SK-N-SH treated with all-trans-retinoic acid at 6 μM for 48 hours (cell line): Measurements from ENCODE around the gene STX10.

Source experiments
- ATAC-seq: fragments of 200-7000 bp; cut with Tn5 transposase; 3 replicates; pipeline ENCODE4 v1.9.1; 2020; ENCODE audit warnings: mild to moderate bottlenecking, moderate library complexity
- ARNTL ChIP-seq: fragments of 450-650 bp; formaldehyde crosslinking; IDR thresholded peaks from 2 replicates; pipeline ENCODE4 v1.5.0; 2020; ENCODE audit warnings: low read depth, mild to moderate bottlenecking, moderate library complexity, borderline replicate concordance
- BACH2 ChIP-seq: fragments of 250-450 bp; sonication (Bioruptor Pico); IDR thresholded peaks from 2 replicates; pipeline ENCODE4 v1.9.0; 2021; ENCODE audit warnings: mild to moderate bottlenecking, borderline replicate concordance
- CREB5 ChIP-seq: fragments of 250-450 bp; sonication (Bioruptor Pico); IDR thresholded peaks from 2 replicates; pipeline ENCODE4 v1.5.1; 2020; ENCODE audit warnings: low read depth, mild to moderate bottlenecking, moderate library complexity
- CSDC2 ChIP-seq: fragments of 250-450 bp; sonication (Bioruptor Pico); IDR thresholded peaks from 2 replicates; pipeline ENCODE4 v1.5.0; 2020; ENCODE audit warnings: mild to moderate bottlenecking, moderate library complexity
- CSRNP3 ChIP-seq: fragments of 250-450 bp; sonication (Bioruptor Pico); IDR thresholded peaks from 2 replicates; pipeline ENCODE4 v1.5.1; 2021; ENCODE audit warnings: mild to moderate bottlenecking, moderate library complexity
- ESRRG ChIP-seq: fragments of 250-450 bp; sonication (Bioruptor Pico); IDR thresholded peaks from 2 replicates; pipeline ENCODE4 v1.6.1; 2021; ENCODE audit warnings: mild to moderate bottlenecking
- GLIS3 ChIP-seq: fragments of 250-450 bp; sonication (Bioruptor Pico); IDR thresholded peaks from 2 replicates; pipeline ENCODE4 v1.5.0; 2020; ENCODE audit warnings: mild to moderate bottlenecking, moderate library complexity
- ISL1 ChIP-seq: fragments of 250-450 bp; sonication (Bioruptor Pico); IDR thresholded peaks from 2 replicates; pipeline ENCODE4 v2.1.2; 2022; ENCODE audit warnings: mild to moderate bottlenecking, moderate library complexity
- OSR1 ChIP-seq: fragments of 250-450 bp; sonication (Bioruptor Pico); IDR thresholded peaks from 2 replicates; pipeline ENCODE4 v1.8.0; 2022; ENCODE audit warnings: moderate library complexity, mild to moderate bottlenecking, inconsistent platforms
- PATZ1 ChIP-seq: fragments of 250-450 bp; sonication (Bioruptor Pico); IDR thresholded peaks from 2 replicates; pipeline ENCODE4 v1.8.0; 2020; ENCODE audit warnings: mild to moderate bottlenecking, moderate library complexity, borderline replicate concordance
- POU6F1 ChIP-seq: fragments of 250-450 bp; sonication (Bioruptor Pico); IDR thresholded peaks from 2 replicates; pipeline ENCODE4 v1.8.0; 2021; ENCODE audit warnings: low read depth, mild to moderate bottlenecking, moderate library complexity, borderline replicate concordance
- PPARA ChIP-seq: fragments of 250-450 bp; sonication (Bioruptor Pico); IDR thresholded peaks from 2 replicates; pipeline ENCODE4 v1.5.0; 2020; ENCODE audit warnings: mild to moderate bottlenecking, borderline replicate concordance
- RARB ChIP-seq: fragments of 250-450 bp; sonication (Bioruptor Pico); IDR thresholded peaks from 2 replicates; pipeline ENCODE4 v1.8.0; 2021; ENCODE audit warnings: mild to moderate bottlenecking, moderate library complexity
- SNAI2 ChIP-seq: fragments of 250-450 bp; sonication (Bioruptor Pico); IDR thresholded peaks from 2 replicates; pipeline ENCODE4 v1.5.0; 2020; ENCODE audit warnings: mild to moderate bottlenecking, moderate library complexity
- TCF4 ChIP-seq: fragments of 250-450 bp; sonication (Bioruptor Pico); IDR thresholded peaks from 2 replicates; pipeline ENCODE4 v1.8.0; 2021; ENCODE audit warnings: mild to moderate bottlenecking, moderate library complexity, borderline replicate concordance
- TOX ChIP-seq: fragments of 250-450 bp; sonication (Bioruptor Pico); IDR thresholded peaks from 2 replicates; pipeline ENCODE4 v1.8.0; 2021; ENCODE audit warnings: mild to moderate bottlenecking, moderate library complexity, borderline replicate concordance
- ZC3H10 ChIP-seq: fragments of 250-450 bp; sonication (Bioruptor Pico); IDR thresholded peaks from 2 replicates; pipeline ENCODE4 v1.5.1; 2021; ENCODE audit warnings: mild to moderate bottlenecking, moderate library complexity
- ZFP3 ChIP-seq: fragments of 250-450 bp; sonication (Bioruptor Pico); IDR thresholded peaks from 2 replicates; pipeline ENCODE4 v1.5.0; 2020; ENCODE audit warnings: mild to moderate bottlenecking, moderate library complexity
- ZNF565 ChIP-seq: fragments of 450-650 bp; formaldehyde crosslinking; conservative IDR thresholded peaks from 2 replicates; pipeline ENCODE4 v1.5.0; 2020; ENCODE audit warnings: low read depth, mild to moderate bottlenecking, moderate library complexity
- ZNF70 ChIP-seq: fragments of 450-650 bp; formaldehyde crosslinking; IDR thresholded peaks from 2 replicates; pipeline ENCODE4 v1.5.0; 2020; ENCODE audit warnings: mild to moderate bottlenecking, moderate library complexity
- ZNF8 ChIP-seq: fragments of 450-650 bp; formaldehyde crosslinking; IDR thresholded peaks from 2 replicates; pipeline ENCODE4 v1.5.0; 2020; ENCODE audit warnings: mild to moderate bottlenecking, moderate library complexity
- TF ChIP-seq, protein P1 (sequence below): fragments of 250-450 bp; sonication (Bioruptor Pico); IDR thresholded peaks from 2 replicates; pipeline ENCODE4 v1.5.0; 2020; ENCODE audit warnings: mild to moderate bottlenecking, moderate library complexity

The STX10 gene

GRCh38 chr19:13122980-13123957, 26.9 kb downstream of the STX10 start:
- no peak for ATAC-seq
- no peak for TF ChIP-seq ZFP3
- no peak for TF ChIP-seq ZC3H10 (CRISPR knock-in tag)
- no peak for TF ChIP-seq ISL1 (CRISPR knock-in tag)
- TF ChIP-seq PPARA (CRISPR knock-in tag): no peak
- no peak for TF ChIP-seq CSDC2 (CRISPR knock-in tag)
- no peak for TF ChIP-seq OSR1 (CRISPR knock-in tag)
- TF ChIP-seq CREB5: no peak
- TF ChIP-seq CSRNP3 (CRISPR knock-in tag): no peak
- TF ChIP-seq ZNF565: no peak
- TF ChIP-seq ESRRG (CRISPR knock-in tag): no peak
- TF ChIP-seq ZNF8 (CRISPR knock-in tag): no peak
- no peak for TF ChIP-seq ARNTL (CRISPR knock-in tag)
- no peak for TF ChIP-seq RARB (CRISPR knock-in tag)
- no peak for TF ChIP-seq BACH2 (CRISPR knock-in tag)
- TF ChIP-seq TOX (CRISPR knock-in tag): no peak
- TF ChIP-seq, protein P1, sequence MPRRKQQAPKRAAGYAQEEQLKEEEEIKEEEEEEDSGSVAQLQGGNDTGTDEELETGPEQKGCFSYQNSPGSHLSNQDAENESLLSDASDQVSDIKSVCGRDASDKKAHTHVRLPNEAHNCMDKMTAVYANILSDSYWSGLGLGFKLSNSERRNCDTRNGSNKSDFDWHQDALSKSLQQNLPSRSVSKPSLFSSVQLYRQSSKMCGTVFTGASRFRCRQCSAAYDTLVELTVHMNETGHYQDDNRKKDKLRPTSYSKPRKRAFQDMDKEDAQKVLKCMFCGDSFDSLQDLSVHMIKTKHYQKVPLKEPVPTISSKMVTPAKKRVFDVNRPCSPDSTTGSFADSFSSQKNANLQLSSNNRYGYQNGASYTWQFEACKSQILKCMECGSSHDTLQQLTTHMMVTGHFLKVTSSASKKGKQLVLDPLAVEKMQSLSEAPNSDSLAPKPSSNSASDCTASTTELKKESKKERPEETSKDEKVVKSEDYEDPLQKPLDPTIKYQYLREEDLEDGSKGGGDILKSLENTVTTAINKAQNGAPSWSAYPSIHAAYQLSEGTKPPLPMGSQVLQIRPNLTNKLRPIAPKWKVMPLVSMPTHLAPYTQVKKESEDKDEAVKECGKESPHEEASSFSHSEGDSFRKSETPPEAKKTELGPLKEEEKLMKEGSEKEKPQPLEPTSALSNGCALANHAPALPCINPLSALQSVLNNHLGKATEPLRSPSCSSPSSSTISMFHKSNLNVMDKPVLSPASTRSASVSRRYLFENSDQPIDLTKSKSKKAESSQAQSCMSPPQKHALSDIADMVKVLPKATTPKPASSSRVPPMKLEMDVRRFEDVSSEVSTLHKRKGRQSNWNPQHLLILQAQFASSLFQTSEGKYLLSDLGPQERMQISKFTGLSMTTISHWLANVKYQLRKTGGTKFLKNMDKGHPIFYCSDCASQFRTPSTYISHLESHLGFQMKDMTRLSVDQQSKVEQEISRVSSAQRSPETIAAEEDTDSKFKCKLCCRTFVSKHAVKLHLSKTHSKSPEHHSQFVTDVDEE (CRISPR knock-in tag): no peak
- no peak for TF ChIP-seq SNAI2 (CRISPR knock-in tag)
- no peak for TF ChIP-seq ZNF70 (CRISPR knock-in tag)
- TF ChIP-seq PATZ1 (CRISPR knock-in tag): no peak
- TF ChIP-seq TCF4 (CRISPR knock-in tag): no peak

DNA sequence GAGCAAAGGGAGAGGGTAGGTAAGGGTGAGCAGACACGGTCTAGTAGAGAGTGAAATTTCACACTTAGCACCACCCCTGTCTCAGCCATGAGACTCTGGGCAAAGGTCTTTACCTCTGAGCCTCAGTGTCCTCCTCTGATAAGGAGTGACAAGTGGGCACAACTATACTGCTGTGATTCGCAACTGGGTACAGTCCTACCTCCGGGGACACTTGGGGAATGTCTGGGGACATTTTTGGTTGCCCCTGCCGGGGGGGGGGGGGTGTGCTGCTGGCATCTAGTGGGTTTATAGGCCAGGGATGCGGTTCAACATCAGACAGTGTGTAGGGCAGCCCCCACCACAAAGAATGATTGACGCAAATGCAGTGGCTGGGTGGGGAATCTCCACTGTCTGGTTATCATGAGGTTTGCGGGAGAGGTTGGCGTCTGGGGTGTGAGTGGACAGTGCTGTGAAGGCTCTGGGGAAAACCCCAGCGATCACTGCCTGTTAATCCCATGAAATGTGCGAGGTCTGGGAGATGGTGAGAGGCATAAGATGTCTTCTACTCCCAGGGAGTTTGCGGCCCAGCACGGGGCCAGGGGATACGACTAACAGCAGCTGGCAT, 27.8 kb downstream of the STX10 start:
- TF ChIP-seq PATZ1 (CRISPR knock-in tag) (no peak), TCF4 (CRISPR knock-in tag) (no peak), ZFP3 (no peak), ARNTL (CRISPR knock-in tag) (no peak), ZC3H10 (CRISPR knock-in tag) (no peak), ZNF70 (CRISPR knock-in tag) (no peak), POU6F1 (no peak), TOX (CRISPR knock-in tag) (no peak), OSR1 (CRISPR knock-in tag) (no peak), PPARA (CRISPR knock-in tag) (no peak), BACH2 (CRISPR knock-in tag) (no peak), GLIS3 (no peak), CSDC2 (CRISPR knock-in tag) (no peak)

More for the DNA sequence above, 27.8 kb downstream of the STX10 start:
- no peak for ATAC-seq
